HepG2 (cell line): ENCODE measurements around the gene AXDND1. TPM values are rescaled to one million over a fixed set of nuclear protein-coding genes. Genes with fewer than 3 reads are reported as not detected.

Experiments used
- ATAC-seq: fragments of 200-7000 bp; cut with Tn5 transposase; 3 replicates; pipeline ENCODE4 v1.9.1; 2020; ENCODE audit warnings: mild to moderate bottlenecking, moderate library complexity
- BruUV-seq: library from RNA; stranded (reverse); fragments of 400-500 nt; replicated peaks from 2 replicates; lab custom pipeline; 2021; lab: Mats Ljungman, UMichigan
- CTCF ChIA-PET: fragments of 300-600 bp; formaldehyde crosslinking; extraction: SDS; loops from one replicate; lab custom pipeline; 2021; ENCODE audit warnings: low total read pairs, inconsistent platforms, low intra/inter-chr PET ratio; lab: Yijun Ruan, JAX
- POLR2A ChIA-PET: fragments of 350-600 bp; sonication (Branson Sonifier 250); formaldehyde crosslinking; loops from one replicate; lab custom pipeline; 2020; ENCODE audit warnings: antibody characterized with exemption, inconsistent platforms; lab: Yijun Ruan, JAX
- DNase-seq: peaks from one replicate; pipeline ENCODE4 v3.0.0-alpha.2; 2015; ENCODE audit warnings: low spot score
- FAIRE-seq: peaks from 3 replicates; lab custom pipeline; 2011; peaks lifted over from hg19 to GRCh38; lab: Jason Lieb, UNC
- H2AFZ ChIP-seq: one replicate; pipeline ENCODE4 v1.6.1; 2011; ENCODE audit warnings: low read length, inconsistent platforms
- H3K27ac ChIP-seq: fragments of 300-600 bp; 3 replicates; pipeline ENCODE4 v1.8.0; 2011; ENCODE audit warnings: mixed run types, mild to moderate bottlenecking, mixed read lengths, low read length, inconsistent platforms; ENCODE audit not compliant: insufficient read depth; ENCODE audit errors: extremely low read length
- H3K27me3 ChIP-seq, 2 experiments: fragments of 200-600 bp in 1 of 2; 2 replicates in 1 of 2; 3 replicates in 1 of 2; pipeline versions ENCODE4 v1.6.0 to v1.8.0; 2011; ENCODE audit warnings: low read length in 2 of 2, mild to moderate bottlenecking in 2 of 2, moderate library complexity in 2 of 2, inconsistent platforms in 1 of 2; ENCODE audit not compliant: insufficient read depth in 2 of 2, control insufficient read depth in 1 of 2
- H3K36me3 ChIP-seq, 2 experiments: fragments of 200-600 bp in 1 of 2; replicated peaks in 1 of 2; 2 replicates in 1 of 2; 3 replicates in 1 of 2; pipeline versions ENCODE4 v1.5.1 to v1.8.0; 2011; ENCODE audit warnings: low read length in 2 of 2, inconsistent platforms in 1 of 2; ENCODE audit not compliant: insufficient read depth in 2 of 2, control insufficient read depth in 1 of 2
- H3K4me1 ChIP-seq: 2 replicates; pipeline ENCODE4 v1.5.1; 2012; ENCODE audit warnings: low read length, inconsistent platforms; ENCODE audit not compliant: insufficient read depth
- H3K4me2 ChIP-seq: 2 replicates; pipeline ENCODE4 v1.6.0; 2011; ENCODE audit warnings: low read depth, low read length, inconsistent platforms
- H3K4me3 ChIP-seq, 3 experiments: fragments of 200-600 bp in 1 of 3; sonication (generic), shearing (Covaris generic) in 1 of 3; replicated peaks in 1 of 3; 2 replicates each; pipeline ENCODE4 v1.5.1; 2011 to 2016; ENCODE audit warnings: low read length in 3 of 3, inconsistent platforms in 2 of 3, low read depth in 2 of 3, mild to moderate bottlenecking in 2 of 3, control low read depth in 1 of 3, mixed read lengths in 1 of 3; ENCODE audit not compliant: insufficient read depth in 1 of 3
- H3K79me2 ChIP-seq: one replicate; pipeline ENCODE4 v1.6.1; 2011; ENCODE audit warnings: low read length, inconsistent platforms; ENCODE audit not compliant: insufficient read depth
- H3K9ac ChIP-seq: 2 replicates; pipeline ENCODE4 v1.6.0; 2011; ENCODE audit warnings: mild to moderate bottlenecking, low read depth, low read length, inconsistent platforms; ENCODE audit not compliant: insufficient read depth
- H3K9me3 ChIP-seq: 2 replicates; pipeline ENCODE4 v1.5.1; 2012; ENCODE audit warnings: mild to moderate bottlenecking, low read length
- H4K20me1 ChIP-seq: 2 replicates; pipeline ENCODE4 v1.6.0; 2011; ENCODE audit warnings: inconsistent platforms, mild to moderate bottlenecking, low read length, moderate library complexity; ENCODE audit not compliant: insufficient read depth
- ARHGAP35 ChIP-seq: sonication (generic); formaldehyde crosslinking; IDR thresholded peaks from 2 replicates; pipeline ENCODE4 v1.9.0; 2022; ENCODE audit warnings: mild to moderate bottlenecking, inconsistent platforms, moderate library complexity, missing genetic modification reagents, borderline replicate concordance
- FOXP1 ChIP-seq, 2 experiments: fragments of 450-650 bp in 1 of 2; IDR thresholded peaks; 2 replicates each; pipeline ENCODE4 v1.6.1; 2017 to 2018; ENCODE audit warnings: antibody characterized with exemption in 1 of 2
- MEIS1 ChIP-seq: sonication (generic); formaldehyde crosslinking; IDR thresholded peaks from 2 replicates; pipeline ENCODE4 v1.9.0; 2021; ENCODE audit warnings: mild to moderate bottlenecking, missing genetic modification reagents, moderate library complexity, borderline replicate concordance
- NFKB2 ChIP-seq: sonication (generic); formaldehyde crosslinking; IDR thresholded peaks from 2 replicates; pipeline ENCODE4 v1.4.0; 2020; ENCODE audit warnings: missing genetic modification reagents, borderline replicate concordance
- SALL1 ChIP-seq: sonication (generic); formaldehyde crosslinking; IDR thresholded peaks from 2 replicates; pipeline ENCODE4 v1.8.0; 2022; ENCODE audit warnings: mild to moderate bottlenecking, missing genetic modification reagents
- SMAD9 ChIP-seq: sonication (generic); formaldehyde crosslinking; IDR thresholded peaks from 2 replicates; pipeline ENCODE4 v1.5.1; 2020; ENCODE audit warnings: mild to moderate bottlenecking, missing genetic modification reagents
- YEATS4 ChIP-seq: sonication (generic); formaldehyde crosslinking; IDR thresholded peaks from 2 replicates; pipeline ENCODE4 v1.4.0; 2020; ENCODE audit warnings: missing genetic modification reagents, borderline replicate concordance
- ZBTB7A ChIP-seq: sonication (generic); formaldehyde crosslinking; IDR thresholded peaks from 2 replicates; pipeline ENCODE4 v1.8.0; 2022; ENCODE audit warnings: mild to moderate bottlenecking, missing genetic modification reagents
- ZFX ChIP-seq: sonication (generic); formaldehyde crosslinking; IDR thresholded peaks from 2 replicates; pipeline ENCODE4 v1.4.0; 2020; ENCODE audit warnings: mild to moderate bottlenecking, low read depth, missing genetic modification reagents, moderate library complexity
- ZFY ChIP-seq: sonication (generic); formaldehyde crosslinking; IDR thresholded peaks from 2 replicates; pipeline ENCODE4 v1.4.0; 2020; ENCODE audit warnings: missing genetic modification reagents
- ZMYM4 ChIP-seq: sonication (generic); formaldehyde crosslinking; IDR thresholded peaks from 2 replicates; pipeline ENCODE4 v1.8.1; 2023; ENCODE audit warnings: mild to moderate bottlenecking, missing genetic modification reagents
- ZNF224 ChIP-seq: sonication (generic); formaldehyde crosslinking; IDR thresholded peaks from 2 replicates; pipeline ENCODE4 v1.5.0; 2020; ENCODE audit warnings: mild to moderate bottlenecking, missing genetic modification reagents
- ZNF577 ChIP-seq: sonication (generic); formaldehyde crosslinking; IDR thresholded peaks from 2 replicates; pipeline ENCODE4 v1.4.0; 2020; ENCODE audit warnings: mild to moderate bottlenecking, low read depth, missing genetic modification reagents, borderline replicate concordance
- ZNF598 ChIP-seq: sonication (generic); formaldehyde crosslinking; IDR thresholded peaks from 2 replicates; pipeline ENCODE4 v1.5.1; 2020; ENCODE audit warnings: mild to moderate bottlenecking, missing genetic modification reagents, borderline replicate concordance
- ZSCAN21 ChIP-seq: sonication (generic); formaldehyde crosslinking; IDR thresholded peaks from 2 replicates; pipeline ENCODE4 v1.8.0; 2022; ENCODE audit warnings: mild to moderate bottlenecking, missing genetic modification reagents, moderate library complexity, borderline replicate concordance
- WGBS: methylation state at CpG from one replicate; pipeline ENCODE4 v1.1.6; 2017; ENCODE audit warnings: low lambda C conversion rate; 5-methylcytosine and 5-hydroxymethylcytosine counted together
- in situ Hi-C: cut with HindIII; loops from 2 replicates; pipeline ENCODE4 v1.10.0; 2017; ENCODE audit warnings: low pct_unique_long_range_greater_than_20kb; ENCODE audit not compliant: extremely low pct_ligation_motif_present
- intact Hi-C: fragments of 100-400 bp; cut with micrococcal nuclease; formaldehyde crosslinking; loops from one replicate; pipeline ENCODE4 v1.10.0; 2022; ENCODE audit not compliant: unreplicated experiment
- polyA plus RNA-seq, 8 experiments: library from polyadenylated mRNA; depleted of rRNA in 3 of 8; stranded (reverse) in 7 of 8; unstranded in 1 of 8; fragments of >200 nt; fragmentation: Illumina TruSeq in 4 of 8; extraction: Trizol in 4 of 8; gene quantifications; 2 replicates each; pipeline versions ENCODE4 v1.2.1 to v1.2.3, GENCODE V29; 2011 to 2016; ENCODE audit warnings: low read depth in 4 of 8, missing spikeins in 1 of 8, mixed read lengths in 1 of 8; ENCODE audit not compliant: insufficient read depth in 1 of 8
- total RNA-seq, 5 experiments: library from RNA; depleted of rRNA; stranded (reverse); fragments of >200 nt; fragmentation: Illumina TruSeq; extraction: Trizol; gene quantifications; 2 replicates each; pipeline ENCODE4 v1.2.3, GENCODE V29; 2016; ENCODE audit warnings: low read depth in 1 of 5
- TF ChIP-seq, protein P1 (sequence below): IDR thresholded peaks from 2 replicates; pipeline ENCODE4 v1.6.1; 2018; ENCODE audit warnings: missing genetic modification reagents
- TF ChIP-seq, protein P2 (sequence below): sonication (generic); formaldehyde crosslinking; IDR thresholded peaks from 2 replicates; pipeline ENCODE4 v1.4.0; 2020; ENCODE audit warnings: mild to moderate bottlenecking, missing genetic modification reagents, borderline replicate concordance

The AXDND1 gene
- total and polyA plus RNA-seq, 2 of the 13 experiments (the other 11 are each of a cell fraction or from before 2014, with no cell fraction given): 0.15 to 0.40 TPM

DNA sequence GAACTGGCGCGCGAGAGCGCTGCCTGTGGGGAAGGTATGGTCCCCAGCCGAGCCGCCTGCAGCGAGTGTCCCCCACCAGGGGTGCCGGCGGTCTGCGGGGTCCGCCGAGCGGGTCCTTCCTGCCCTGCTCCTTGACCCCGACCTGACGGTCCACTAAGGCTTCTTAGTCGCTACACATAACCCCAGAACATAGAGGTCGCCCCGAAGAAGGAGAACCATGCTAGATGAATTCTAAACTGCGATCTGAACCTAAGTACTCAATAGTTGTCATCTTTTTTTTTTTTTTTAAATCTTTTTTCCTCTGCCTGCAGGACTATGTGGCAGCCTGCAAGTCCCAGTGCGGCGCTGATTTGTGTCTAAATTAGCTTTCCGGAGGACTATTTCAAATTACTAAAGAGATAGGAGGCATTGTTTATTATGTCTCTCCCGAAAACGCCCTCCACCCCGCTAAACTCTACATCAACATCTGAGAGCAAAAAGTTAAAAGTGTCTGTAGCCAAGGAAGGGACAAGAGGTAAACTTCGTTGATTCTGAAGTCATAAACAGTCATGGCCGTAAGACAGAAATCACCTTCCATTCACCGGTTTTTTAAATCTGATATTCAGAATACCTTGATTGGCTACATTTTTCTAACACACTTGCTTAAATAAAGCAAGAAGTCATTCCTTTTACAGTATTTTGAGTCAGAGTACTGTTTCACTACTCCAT is 476 bp downstream of the AXDND1 start:
- H3K4me3 ChIP-seq: peak overlapping the region; percentile 63 to 86 (median 73)
- 5% methylated on average over 14 of the region's 28 CpGs for WGBS
- no peaks in the 10 kb centered on the region for H3K79me2 ChIP-seq
- DNase-seq (no peak), FAIRE-seq (peak; percentile 26), ATAC-seq (peak; percentile 59)
- peak overlapping the region; percentile 65 for H3K27ac ChIP-seq
- BruUV-seq: TSS peak; percentile 91
- H3K27me3 ChIP-seq: no peaks in the 10 kb centered on the region
- peak overlapping the region; percentile 97 for H3K4me2 ChIP-seq
- ChIA-PET CTCF (no interaction called here), POLR2A (interaction anchor here (1.0 to 1.6 kb wide), 3 partner anchors 73 to 1739 kb away, joined by 3 to 8 read pairs (median 6); partner anchors contain the start of gene SOAT1)
- H3K9ac ChIP-seq: peak overlapping the region; percentile 73
- in situ Hi-C loops: loop anchor here (5.0 to 25.0 kb wide), 3 partner anchors 114 to 604 kb away; partner anchors contain the start of gene TOR3A
- no peaks in the 10 kb centered on the region for H3K9me3 ChIP-seq
- peaks cover 18% of the 10 kb centered on the region; the same call in 1 of the 2 replicates for H3K4me1 ChIP-seq
- intact Hi-C loops: loop anchor here (5.0 kb wide), 1 partner anchor 74 kb away; the partner anchor contains the start of gene SOAT1
- peak overlapping the region; percentile 71 for H2AFZ ChIP-seq
- no peaks in the 10 kb centered on the region for H4K20me1 ChIP-seq
- no peaks in the 10 kb centered on the region for H3K36me3 ChIP-seq
- no peak for TF ChIP-seq FOXP1 (IDR thresholded peaks at IDR 0.05)
- TF ChIP-seq FOXP1 (CRISPR knock-in tag; IDR thresholded peaks at IDR 0.05): no peak
- TF ChIP-seq NFKB2 (CRISPR knock-in tag): 0 out of 2 replicates have a peak, but pooled peaks have one; percentile 2
- TF ChIP-seq, protein P1, sequence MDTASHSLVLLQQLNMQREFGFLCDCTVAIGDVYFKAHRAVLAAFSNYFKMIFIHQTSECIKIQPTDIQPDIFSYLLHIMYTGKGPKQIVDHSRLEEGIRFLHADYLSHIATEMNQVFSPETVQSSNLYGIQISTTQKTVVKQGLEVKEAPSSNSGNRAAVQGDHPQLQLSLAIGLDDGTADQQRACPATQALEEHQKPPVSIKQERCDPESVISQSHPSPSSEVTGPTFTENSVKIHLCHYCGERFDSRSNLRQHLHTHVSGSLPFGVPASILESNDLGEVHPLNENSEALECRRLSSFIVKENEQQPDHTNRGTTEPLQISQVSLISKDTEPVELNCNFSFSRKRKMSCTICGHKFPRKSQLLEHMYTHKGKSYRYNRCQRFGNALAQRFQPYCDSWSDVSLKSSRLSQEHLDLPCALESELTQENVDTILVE (CRISPR knock-in tag): 0 out of 2 replicates have a peak, but pooled peaks have one; percentile 6
- TF ChIP-seq YEATS4: peak; percentile 13; the same call in 1 of the 2 replicates
- TF ChIP-seq ZNF224 (CRISPR knock-in tag): no peak
- TF ChIP-seq ZNF577 (CRISPR knock-in tag): no peak
- no peak for TF ChIP-seq SMAD9 (CRISPR knock-in tag)
- 0 out of 2 replicates have a peak, but pooled peaks have one; percentile 44 for TF ChIP-seq ZNF598
- 0 out of 2 replicates have a peak, but pooled peaks have one; percentile 10 for TF ChIP-seq ARHGAP35 (CRISPR knock-in tag)
- no peak for TF ChIP-seq ZBTB7A (CRISPR knock-in tag)
- 0 out of 2 replicates have a peak, but pooled peaks have one; percentile 10 for TF ChIP-seq ZMYM4 (CRISPR knock-in tag)
- TF ChIP-seq ZFY (CRISPR knock-in tag): no peak; the same call in 1 of the 2 replicates
- TF ChIP-seq MEIS1 (CRISPR knock-in tag): 0 out of 2 replicates have a peak, but pooled peaks have one; percentile 37
- TF ChIP-seq SALL1 (CRISPR knock-in tag): 0 out of 2 replicates have a peak, but pooled peaks have one; percentile 3
- TF ChIP-seq ZFX: 0 out of 2 replicates have a peak, but pooled peaks have one; percentile 2
- TF ChIP-seq ZSCAN21 (CRISPR knock-in tag): 0 out of 2 replicates have a peak, but pooled peaks have one; percentile 47
- TF ChIP-seq, protein P2, sequence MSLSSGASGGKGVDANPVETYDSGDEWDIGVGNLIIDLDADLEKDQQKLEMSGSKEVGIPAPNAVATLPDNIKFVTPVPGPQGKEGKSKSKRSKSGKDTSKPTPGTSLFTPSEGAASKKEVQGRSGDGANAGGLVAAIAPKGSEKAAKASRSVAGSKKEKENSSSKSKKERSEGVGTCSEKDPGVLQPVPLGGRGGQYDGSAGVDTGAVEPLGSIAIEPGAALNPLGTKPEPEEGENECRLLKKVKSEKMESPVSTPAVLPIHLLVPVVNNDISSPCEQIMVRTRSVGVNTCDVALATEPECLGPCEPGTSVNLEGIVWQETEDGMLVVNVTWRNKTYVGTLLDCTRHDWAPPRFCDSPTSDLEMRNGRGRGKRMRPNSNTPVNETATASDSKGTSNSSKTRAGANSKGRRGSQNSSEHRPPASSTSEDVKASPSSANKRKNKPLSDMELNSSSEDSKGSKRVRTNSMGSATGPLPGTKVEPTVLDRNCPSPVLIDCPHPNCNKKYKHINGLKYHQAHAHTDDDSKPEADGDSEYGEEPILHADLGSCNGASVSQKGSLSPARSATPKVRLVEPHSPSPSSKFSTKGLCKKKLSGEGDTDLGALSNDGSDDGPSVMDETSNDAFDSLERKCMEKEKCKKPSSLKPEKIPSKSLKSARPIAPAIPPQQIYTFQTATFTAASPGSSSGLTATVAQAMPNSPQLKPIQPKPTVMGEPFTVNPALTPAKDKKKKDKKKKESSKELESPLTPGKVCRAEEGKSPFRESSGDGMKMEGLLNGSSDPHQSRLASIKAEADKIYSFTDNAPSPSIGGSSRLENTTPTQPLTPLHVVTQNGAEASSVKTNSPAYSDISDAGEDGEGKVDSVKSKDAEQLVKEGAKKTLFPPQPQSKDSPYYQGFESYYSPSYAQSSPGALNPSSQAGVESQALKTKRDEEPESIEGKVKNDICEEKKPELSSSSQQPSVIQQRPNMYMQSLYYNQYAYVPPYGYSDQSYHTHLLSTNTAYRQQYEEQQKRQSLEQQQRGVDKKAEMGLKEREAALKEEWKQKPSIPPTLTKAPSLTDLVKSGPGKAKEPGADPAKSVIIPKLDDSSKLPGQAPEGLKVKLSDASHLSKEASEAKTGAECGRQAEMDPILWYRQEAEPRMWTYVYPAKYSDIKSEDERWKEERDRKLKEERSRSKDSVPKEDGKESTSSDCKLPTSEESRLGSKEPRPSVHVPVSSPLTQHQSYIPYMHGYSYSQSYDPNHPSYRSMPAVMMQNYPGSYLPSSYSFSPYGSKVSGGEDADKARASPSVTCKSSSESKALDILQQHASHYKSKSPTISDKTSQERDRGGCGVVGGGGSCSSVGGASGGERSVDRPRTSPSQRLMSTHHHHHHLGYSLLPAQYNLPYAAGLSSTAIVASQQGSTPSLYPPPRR (CRISPR knock-in tag): no peak
